HepG2 (cell line): ENCODE data around the gene BCORL1. TPM values are rescaled to one million over a fixed set of nuclear protein-coding genes. Genes with fewer than 3 reads are reported as not detected.

Source experiments
- KLF16 ChIP-seq, 2 experiments: sonication (generic) in 1 of 2; formaldehyde crosslinking in 1 of 2; IDR thresholded peaks; 2 replicates each; pipeline versions ENCODE4 v1.6.1 to v1.8.0; 2016 to 2023; ENCODE audit warnings: missing genetic modification reagents in 2 of 2, missing compliant biosample characterization in 1 of 2
- NAIF1 ChIP-seq: sonication (generic); formaldehyde crosslinking; IDR thresholded peaks from 2 replicates; pipeline ENCODE4 v1.5.0; 2020; ENCODE audit warnings: mild to moderate bottlenecking, missing genetic modification reagents, borderline replicate concordance
- NCOA2 ChIP-seq: sonication (generic); formaldehyde crosslinking; IDR thresholded peaks from 2 replicates; pipeline ENCODE4 v1.8.0; 2022; ENCODE audit warnings: inconsistent platforms
- NPAS2 ChIP-seq: sonication (generic); formaldehyde crosslinking; IDR thresholded peaks from 2 replicates; pipeline ENCODE4 v1.8.0; 2022; ENCODE audit warnings: mild to moderate bottlenecking, missing genetic modification reagents, borderline replicate concordance
- SMAD1 ChIP-seq: sonication (generic); formaldehyde crosslinking; IDR thresholded peaks from 2 replicates; pipeline ENCODE4 v1.4.0; 2020; ENCODE audit warnings: missing genetic modification reagents, low read depth, mild to moderate bottlenecking, borderline replicate concordance
- TEAD3 ChIP-seq: optimal IDR thresholded peaks from 2 replicates; pipeline ENCODE3; 2016; ENCODE audit warnings: borderline replicate concordance
- ZNF367 ChIP-seq: sonication (generic); formaldehyde crosslinking; IDR thresholded peaks from 2 replicates; pipeline ENCODE4 v1.4.0; 2020; ENCODE audit warnings: missing genetic modification reagents, borderline replicate concordance
- ZNF577 ChIP-seq: sonication (generic); formaldehyde crosslinking; IDR thresholded peaks from 2 replicates; pipeline ENCODE4 v1.4.0; 2020; ENCODE audit warnings: mild to moderate bottlenecking, low read depth, missing genetic modification reagents, borderline replicate concordance
- ZNF746 ChIP-seq: sonication (generic); formaldehyde crosslinking; IDR thresholded peaks from 2 replicates; pipeline ENCODE4 v1.8.0; 2022; ENCODE audit warnings: mild to moderate bottlenecking, missing genetic modification reagents
- ZNF775 ChIP-seq: sonication (generic); formaldehyde crosslinking; IDR thresholded peaks from 2 replicates; pipeline ENCODE4 v1.4.0; 2020; ENCODE audit warnings: missing genetic modification reagents, mild to moderate bottlenecking, moderate library complexity, borderline replicate concordance
- polyA plus RNA-seq, 8 experiments: library from polyadenylated mRNA; depleted of rRNA in 3 of 8; stranded (reverse) in 7 of 8; unstranded in 1 of 8; fragments of >200 nt; fragmentation: Illumina TruSeq in 4 of 8; extraction: Trizol in 4 of 8; gene quantifications; 2 replicates each; pipeline versions ENCODE4 v1.2.1 to v1.2.3, GENCODE V29; 2011 to 2016; ENCODE audit warnings: low read depth in 4 of 8, missing spikeins in 1 of 8, mixed read lengths in 1 of 8; ENCODE audit not compliant: insufficient read depth in 1 of 8
- total RNA-seq, 5 experiments: library from RNA; depleted of rRNA; stranded (reverse); fragments of >200 nt; fragmentation: Illumina TruSeq; extraction: Trizol; gene quantifications; 2 replicates each; pipeline ENCODE4 v1.2.3, GENCODE V29; 2016; ENCODE audit warnings: low read depth in 1 of 5
- TF ChIP-seq, protein P1 (sequence below): sonication (generic); formaldehyde crosslinking; IDR thresholded peaks from 2 replicates; pipeline ENCODE4 v1.4.0; 2020; ENCODE audit warnings: missing genetic modification reagents, borderline replicate concordance
- TF ChIP-seq, protein P2 (sequence below): sonication (generic); formaldehyde crosslinking; IDR thresholded peaks from 2 replicates; pipeline ENCODE4 v1.4.0; 2020; ENCODE audit warnings: missing genetic modification reagents
- TF ChIP-seq, protein P3 (sequence below): sonication (generic); formaldehyde crosslinking; conservative IDR thresholded peaks from 2 replicates; pipeline ENCODE4 v1.4.0; 2020; ENCODE audit warnings: missing genetic modification reagents
- TF ChIP-seq, protein P4 (sequence below): sonication (generic); formaldehyde crosslinking; IDR thresholded peaks from 2 replicates; pipeline ENCODE4 v1.4.0; 2020; ENCODE audit warnings: missing genetic modification reagents, mild to moderate bottlenecking, borderline replicate concordance
- TF ChIP-seq, protein P5 (sequence below): sonication (generic); formaldehyde crosslinking; conservative IDR thresholded peaks from 2 replicates; pipeline ENCODE4 v1.4.0; 2020; ENCODE audit warnings: mild to moderate bottlenecking, missing genetic modification reagents, moderate library complexity

The BCORL1 gene
- total and polyA plus RNA-seq, 2 of the 13 experiments (the other 11 are each of a cell fraction or from before 2014, with no cell fraction given) = 0.67 to 1.4 TPM

DNA sequence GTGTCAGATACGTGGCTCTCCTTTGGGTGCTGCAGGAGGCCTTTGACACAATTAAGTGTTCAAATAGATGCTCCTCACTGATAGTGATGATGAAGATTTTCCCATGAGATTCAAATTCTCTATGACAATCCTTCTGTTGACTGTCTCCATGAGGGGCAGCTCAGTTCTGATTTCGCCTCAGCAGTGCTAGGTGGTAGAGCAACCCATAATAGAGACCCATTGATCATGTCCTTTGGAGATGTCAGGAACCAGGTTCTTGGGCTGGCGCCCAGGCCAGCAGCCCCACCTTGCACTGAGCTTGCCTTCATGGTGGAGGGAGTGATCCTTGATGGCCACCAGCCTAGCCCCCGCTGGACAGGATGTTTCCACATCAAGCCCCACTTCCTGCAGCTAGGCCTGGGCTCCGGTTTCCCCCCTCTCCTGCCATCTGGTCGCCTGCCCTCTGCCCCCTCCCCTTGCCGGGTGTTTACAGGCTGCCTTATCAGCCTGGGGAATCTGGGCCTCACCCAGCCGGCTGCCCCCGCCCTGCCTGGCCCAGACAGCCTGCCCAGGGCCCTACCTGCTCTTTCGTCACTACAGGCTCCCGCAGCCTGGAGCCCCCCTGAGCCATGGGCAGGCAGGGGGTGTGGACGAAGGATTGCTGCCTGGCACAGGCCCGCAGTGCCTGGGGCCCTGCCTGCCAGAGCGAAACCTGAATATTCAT is 115.2 kb downstream of the BCORL1 start (continued):
- TF ChIP-seq, protein P1, sequence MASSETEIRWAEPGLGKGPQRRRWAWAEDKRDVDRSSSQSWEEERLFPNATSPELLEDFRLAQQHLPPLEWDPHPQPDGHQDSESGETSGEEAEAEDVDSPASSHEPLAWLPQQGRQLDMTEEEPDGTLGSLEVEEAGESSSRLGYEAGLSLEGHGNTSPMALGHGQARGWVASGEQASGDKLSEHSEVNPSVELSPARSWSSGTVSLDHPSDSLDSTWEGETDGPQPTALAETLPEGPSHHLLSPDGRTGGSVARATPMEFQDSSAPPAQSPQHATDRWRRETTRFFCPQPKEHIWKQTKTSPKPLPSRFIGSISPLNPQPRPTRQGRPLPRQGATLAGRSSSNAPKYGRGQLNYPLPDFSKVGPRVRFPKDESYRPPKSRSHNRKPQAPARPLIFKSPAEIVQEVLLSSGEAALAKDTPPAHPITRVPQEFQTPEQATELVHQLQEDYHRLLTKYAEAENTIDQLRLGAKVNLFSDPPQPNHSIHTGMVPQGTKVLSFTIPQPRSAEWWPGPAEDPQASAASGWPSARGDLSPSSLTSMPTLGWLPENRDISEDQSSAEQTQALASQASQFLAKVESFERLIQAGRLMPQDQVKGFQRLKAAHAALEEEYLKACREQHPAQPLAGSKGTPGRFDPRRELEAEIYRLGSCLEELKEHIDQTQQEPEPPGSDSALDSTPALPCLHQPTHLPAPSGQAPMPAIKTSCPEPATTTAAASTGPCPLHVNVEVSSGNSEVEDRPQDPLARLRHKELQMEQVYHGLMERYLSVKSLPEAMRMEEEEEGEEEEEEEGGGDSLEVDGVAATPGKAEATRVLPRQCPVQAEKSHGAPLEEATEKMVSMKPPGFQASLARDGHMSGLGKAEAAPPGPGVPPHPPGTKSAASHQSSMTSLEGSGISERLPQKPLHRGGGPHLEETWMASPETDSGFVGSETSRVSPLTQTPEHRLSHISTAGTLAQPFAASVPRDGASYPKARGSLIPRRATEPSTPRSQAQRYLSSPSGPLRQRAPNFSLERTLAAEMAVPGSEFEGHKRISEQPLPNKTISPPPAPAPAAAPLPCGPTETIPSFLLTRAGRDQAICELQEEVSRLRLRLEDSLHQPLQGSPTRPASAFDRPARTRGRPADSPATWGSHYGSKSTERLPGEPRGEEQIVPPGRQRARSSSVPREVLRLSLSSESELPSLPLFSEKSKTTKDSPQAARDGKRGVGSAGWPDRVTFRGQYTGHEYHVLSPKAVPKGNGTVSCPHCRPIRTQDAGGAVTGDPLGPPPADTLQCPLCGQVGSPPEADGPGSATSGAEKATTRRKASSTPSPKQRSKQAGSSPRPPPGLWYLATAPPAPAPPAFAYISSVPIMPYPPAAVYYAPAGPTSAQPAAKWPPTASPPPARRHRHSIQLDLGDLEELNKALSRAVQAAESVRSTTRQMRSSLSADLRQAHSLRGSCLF (CRISPR knock-in tag) = no peak
- TF ChIP-seq, protein P2, sequence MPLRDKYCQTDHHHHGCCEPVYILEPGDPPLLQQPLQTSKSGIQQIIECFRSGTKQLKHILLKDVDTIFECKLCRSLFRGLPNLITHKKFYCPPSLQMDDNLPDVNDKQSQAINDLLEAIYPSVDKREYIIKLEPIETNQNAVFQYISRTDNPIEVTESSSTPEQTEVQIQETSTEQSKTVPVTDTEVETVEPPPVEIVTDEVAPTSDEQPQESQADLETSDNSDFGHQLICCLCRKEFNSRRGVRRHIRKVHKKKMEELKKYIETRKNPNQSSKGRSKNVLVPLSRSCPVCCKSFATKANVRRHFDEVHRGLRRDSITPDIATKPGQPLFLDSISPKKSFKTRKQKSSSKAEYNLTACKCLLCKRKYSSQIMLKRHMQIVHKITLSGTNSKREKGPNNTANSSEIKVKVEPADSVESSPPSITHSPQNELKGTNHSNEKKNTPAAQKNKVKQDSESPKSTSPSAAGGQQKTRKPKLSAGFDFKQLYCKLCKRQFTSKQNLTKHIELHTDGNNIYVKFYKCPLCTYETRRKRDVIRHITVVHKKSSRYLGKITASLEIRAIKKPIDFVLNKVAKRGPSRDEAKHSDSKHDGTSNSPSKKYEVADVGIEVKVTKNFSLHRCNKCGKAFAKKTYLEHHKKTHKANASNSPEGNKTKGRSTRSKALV (CRISPR knock-in tag) = no peak
- no peak for TF ChIP-seq KLF16 (CRISPR knock-in tag; IDR thresholded peaks at IDR 0.05)
- TF ChIP-seq ZNF746 (CRISPR knock-in tag) = peak; percentile 54; the same call in 1 of the 2 replicates
- TF ChIP-seq NCOA2 (CRISPR knock-in tag) = 0 out of 2 replicates have a peak, but pooled peaks have one; percentile 10
- TF ChIP-seq, protein P3, sequence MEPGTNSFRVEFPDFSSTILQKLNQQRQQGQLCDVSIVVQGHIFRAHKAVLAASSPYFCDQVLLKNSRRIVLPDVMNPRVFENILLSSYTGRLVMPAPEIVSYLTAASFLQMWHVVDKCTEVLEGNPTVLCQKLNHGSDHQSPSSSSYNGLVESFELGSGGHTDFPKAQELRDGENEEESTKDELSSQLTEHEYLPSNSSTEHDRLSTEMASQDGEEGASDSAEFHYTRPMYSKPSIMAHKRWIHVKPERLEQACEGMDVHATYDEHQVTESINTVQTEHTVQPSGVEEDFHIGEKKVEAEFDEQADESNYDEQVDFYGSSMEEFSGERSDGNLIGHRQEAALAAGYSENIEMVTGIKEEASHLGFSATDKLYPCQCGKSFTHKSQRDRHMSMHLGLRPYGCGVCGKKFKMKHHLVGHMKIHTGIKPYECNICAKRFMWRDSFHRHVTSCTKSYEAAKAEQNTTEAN (CRISPR knock-in tag) = no peak
- TF ChIP-seq TEAD3 (CRISPR knock-in tag) = peak; percentile 34
- no peak for TF ChIP-seq ZNF775 (CRISPR knock-in tag)
- no peak for TF ChIP-seq NPAS2 (CRISPR knock-in tag)
- TF ChIP-seq, protein P4, sequence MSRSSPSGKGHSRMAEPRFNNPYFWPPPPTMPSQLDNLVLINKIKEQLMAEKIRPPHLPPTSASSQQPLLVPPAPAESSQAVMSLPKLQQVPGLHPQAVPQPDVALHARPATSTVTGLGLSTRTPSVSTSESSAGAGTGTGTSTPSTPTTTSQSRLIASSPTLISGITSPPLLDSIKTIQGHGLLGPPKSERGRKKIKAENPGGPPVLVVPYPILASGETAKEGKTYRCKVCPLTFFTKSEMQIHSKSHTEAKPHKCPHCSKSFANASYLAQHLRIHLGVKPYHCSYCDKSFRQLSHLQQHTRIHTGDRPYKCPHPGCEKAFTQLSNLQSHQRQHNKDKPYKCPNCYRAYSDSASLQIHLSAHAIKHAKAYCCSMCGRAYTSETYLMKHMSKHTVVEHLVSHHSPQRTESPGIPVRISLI = no peak
- TF ChIP-seq ZNF577 (CRISPR knock-in tag) = no peak
- no peak for TF ChIP-seq ZNF367 (CRISPR knock-in tag)
- no peak for TF ChIP-seq NAIF1
- TF ChIP-seq, protein P5, sequence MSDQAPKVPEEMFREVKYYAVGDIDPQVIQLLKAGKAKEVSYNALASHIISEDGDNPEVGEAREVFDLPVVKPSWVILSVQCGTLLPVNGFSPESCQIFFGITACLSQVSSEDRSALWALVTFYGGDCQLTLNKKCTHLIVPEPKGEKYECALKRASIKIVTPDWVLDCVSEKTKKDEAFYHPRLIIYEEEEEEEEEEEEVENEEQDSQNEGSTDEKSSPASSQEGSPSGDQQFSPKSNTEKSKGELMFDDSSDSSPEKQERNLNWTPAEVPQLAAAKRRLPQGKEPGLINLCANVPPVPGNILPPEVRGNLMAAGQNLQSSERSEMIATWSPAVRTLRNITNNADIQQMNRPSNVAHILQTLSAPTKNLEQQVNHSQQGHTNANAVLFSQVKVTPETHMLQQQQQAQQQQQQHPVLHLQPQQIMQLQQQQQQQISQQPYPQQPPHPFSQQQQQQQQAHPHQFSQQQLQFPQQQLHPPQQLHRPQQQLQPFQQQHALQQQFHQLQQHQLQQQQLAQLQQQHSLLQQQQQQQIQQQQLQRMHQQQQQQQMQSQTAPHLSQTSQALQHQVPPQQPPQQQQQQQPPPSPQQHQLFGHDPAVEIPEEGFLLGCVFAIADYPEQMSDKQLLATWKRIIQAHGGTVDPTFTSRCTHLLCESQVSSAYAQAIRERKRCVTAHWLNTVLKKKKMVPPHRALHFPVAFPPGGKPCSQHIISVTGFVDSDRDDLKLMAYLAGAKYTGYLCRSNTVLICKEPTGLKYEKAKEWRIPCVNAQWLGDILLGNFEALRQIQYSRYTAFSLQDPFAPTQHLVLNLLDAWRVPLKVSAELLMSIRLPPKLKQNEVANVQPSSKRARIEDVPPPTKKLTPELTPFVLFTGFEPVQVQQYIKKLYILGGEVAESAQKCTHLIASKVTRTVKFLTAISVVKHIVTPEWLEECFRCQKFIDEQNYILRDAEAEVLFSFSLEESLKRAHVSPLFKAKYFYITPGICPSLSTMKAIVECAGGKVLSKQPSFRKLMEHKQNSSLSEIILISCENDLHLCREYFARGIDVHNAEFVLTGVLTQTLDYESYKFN (CRISPR knock-in tag) = peak; percentile 74
- TF ChIP-seq SMAD1 (CRISPR knock-in tag) = no peak
